ENCODE measurements around the gene RALGPS2. TPM values are rescaled to one million over a fixed set of nuclear protein-coding genes. Genes with fewer than 3 reads are reported as not detected.

The RALGPS2 gene
- total RNA-seq, 1 experiment from 2014 or later, result 12.7 TPM

GRCh38 chr1:178693366-178693765, 31.7 kb upstream of the RALGPS2 start:
- H3K27ac ChIP-seq (ENCODE audit: low read depth, low read length, poor library complexity, severe bottlenecking), result no peak overlapping the region
- DNase-seq (ENCODE audit: low spot score), result no peak
- TF ChIP-seq CTCF (conservative IDR thresholded peaks at IDR 0.05; ENCODE audit: low read depth, low read length) (no peak), EZH2 (IDR thresholded peaks at IDR 0.05; ENCODE audit: borderline replicate concordance, low read depth, low read length, poor library complexity, severe bottlenecking) (no peak)
- no TSS peak for BruUV-seq (replicated peaks)
- no peak overlapping the region for H3K4me3 ChIP-seq (ENCODE audit: low read depth, low read length, poor library complexity, severe bottlenecking)
- ChIA-PET CTCF (no interaction called here), POLR2A (ENCODE audit: low non-redundant PET) (no interaction called here)
- intact Hi-C loops (cut with micrococcal nuclease; ENCODE audit: unreplicated experiment), result no loop called here
- H3K4me1 ChIP-seq (ENCODE audit: insufficient read depth, low read length, poor library complexity, severe bottlenecking), result no peaks in the 10 kb centered on the region
- no peaks in the 10 kb centered on the region for H3K27me3 ChIP-seq (replicated peaks; ENCODE audit: insufficient read depth, low read depth, low read length, poor library complexity)
- H3K9me3 ChIP-seq (ENCODE audit: low read depth, low read length, poor library complexity, severe bottlenecking), result no peaks in the 10 kb centered on the region
- H3K36me3 ChIP-seq (ENCODE audit: insufficient read depth, low read length, poor library complexity, severe bottlenecking), result no peaks in the 10 kb centered on the region

GRCh38 chr1:178694923-178695525, 30.0 kb upstream of the RALGPS2 start:
- H3K9me3 ChIP-seq (ENCODE audit: low read depth, low read length, poor library complexity, severe bottlenecking), result no peaks in the 10 kb centered on the region
- no peak overlapping the region for H3K4me3 ChIP-seq (ENCODE audit: low read depth, low read length, poor library complexity, severe bottlenecking)
- no peak for TF ChIP-seq CTCF (conservative IDR thresholded peaks at IDR 0.05; ENCODE audit: low read depth, low read length)
- TF ChIP-seq EZH2 (IDR thresholded peaks at IDR 0.05; ENCODE audit: borderline replicate concordance, low read depth, low read length, poor library complexity, severe bottlenecking), result no peak
- ChIA-PET CTCF (no interaction called here), POLR2A (ENCODE audit: low non-redundant PET) (no interaction called here)
- no TSS peak for BruUV-seq (replicated peaks)
- H3K27me3 ChIP-seq (replicated peaks; ENCODE audit: insufficient read depth, low read depth, low read length, poor library complexity), result no peaks in the 10 kb centered on the region
- DNase-seq (ENCODE audit: low spot score), result no peak
- intact Hi-C loops (cut with micrococcal nuclease; ENCODE audit: unreplicated experiment), result no loop called here
- no peaks in the 10 kb centered on the region for H3K4me1 ChIP-seq (ENCODE audit: insufficient read depth, low read length, poor library complexity, severe bottlenecking)
- H3K36me3 ChIP-seq (ENCODE audit: insufficient read depth, low read length, poor library complexity, severe bottlenecking), result no peaks in the 10 kb centered on the region
- no peak overlapping the region for H3K27ac ChIP-seq (ENCODE audit: low read depth, low read length, poor library complexity, severe bottlenecking)

- ChIA-PET POLR2A (ENCODE audit: low non-redundant PET) (no interaction called here), CTCF (no interaction called here)
- Histone ChIP-seq H3K27ac (ENCODE audit: low read depth, low read length, poor library complexity, severe bottlenecking) (no peak overlapping the region), H3K27me3 (replicated peaks; ENCODE audit: insufficient read depth, low read depth, low read length, poor library complexity) (no peaks in the 10 kb centered on the region), H3K4me1 (ENCODE audit: insufficient read depth, low read length, poor library complexity, severe bottlenecking) (no peaks in the 10 kb centered on the region), H3K36me3 (ENCODE audit: insufficient read depth, low read length, poor library complexity, severe bottlenecking) (no peaks in the 10 kb centered on the region), H3K9me3 (ENCODE audit: low read depth, low read length, poor library complexity, severe bottlenecking) (no peaks in the 10 kb centered on the region), H3K4me3 (ENCODE audit: low read depth, low read length, poor library complexity, severe bottlenecking) (no peak overlapping the region)
- peak; percentile 17 for DNase-seq (ENCODE audit: low spot score)
- no TSS peak for BruUV-seq (replicated peaks)
- intact Hi-C loops (cut with micrococcal nuclease; ENCODE audit: unreplicated experiment), result no loop called here
- TF ChIP-seq EZH2 (IDR thresholded peaks at IDR 0.05; ENCODE audit: borderline replicate concordance, low read depth, low read length, poor library complexity, severe bottlenecking), result no peak
- no peak for TF ChIP-seq CTCF (conservative IDR thresholded peaks at IDR 0.05; ENCODE audit: low read depth, low read length)
Observed at GRCh38 chr1:178702146-178702545, 22.9 kb upstream of the RALGPS2 start.

Data from A673 (cell line).